Duodenal mucosa (tissue), 2 donors: ENCODE data around the gene GPR150.
"Not testable (repeated sequence)": the region's sequence is repeated elsewhere in the genome, so short reads cannot be mapped to it uniquely, and the experiment has no call there.

Experiments used
- H3K27ac ChIP-seq: one replicate; pipeline ENCODE4 v1.7.0; 2013; ENCODE audit warnings: low read depth, low read length
- H3K27me3 ChIP-seq, 2 donors: one replicate each; pipeline ENCODE4 v1.7.0; 2013; ENCODE audit warnings: low read length in 2 of 2, control low read depth in 1 of 2; ENCODE audit not compliant: insufficient read depth in 2 of 2, control insufficient read depth in 1 of 2
- H3K36me3 ChIP-seq, 2 donors: one replicate each; pipeline ENCODE4 v1.7.0; 2013; ENCODE audit warnings: low read length in 2 of 2, control low read depth in 1 of 2; ENCODE audit not compliant: insufficient read depth in 2 of 2, control insufficient read depth in 1 of 2
- H3K4me1 ChIP-seq, 2 donors: one replicate each; pipeline ENCODE4 v1.7.0; 2013; ENCODE audit warnings: low read length in 2 of 2, control low read depth in 1 of 2; ENCODE audit not compliant: insufficient read depth in 2 of 2, control insufficient read depth in 1 of 2
- H3K4me3 ChIP-seq, 2 donors: one replicate each; pipeline ENCODE4 v1.7.0; 2013; ENCODE audit warnings: low read length in 2 of 2, low read depth in 1 of 2
- H3K9ac ChIP-seq, 2 donors: one replicate each; pipeline ENCODE4 v1.7.0; 2013; ENCODE audit warnings: low read length in 2 of 2, low read depth in 1 of 2
- H3K9me3 ChIP-seq, 2 donors: one replicate each; pipeline ENCODE4 v1.7.0; 2013; ENCODE audit warnings: low read length in 2 of 2, control low read depth in 1 of 2; ENCODE audit not compliant: control insufficient read depth in 1 of 2

The GPR150 gene

GRCh38 chr5:95632942-95633341 lies 13.1 kb downstream of the GPR150 start:
- not testable (repeated sequence) for H3K4me3 ChIP-seq, H3K9me3 ChIP-seq, H3K27ac ChIP-seq, H3K9ac ChIP-seq, H3K36me3 ChIP-seq, H3K27me3 ChIP-seq, H3K4me1 ChIP-seq

GRCh38 chr5:95633671-95634070 lies 13.8 kb downstream of the GPR150 start:
- Histone ChIP-seq H3K27me3 (no peaks in the 10 kb centered on the region), H3K4me1 (peaks cover 0 to 5% of the 10 kb centered on the region in 2 donors), H3K27ac (no peak overlapping the region), H3K36me3 (no peaks in the 10 kb centered on the region), H3K4me3 (no peak overlapping the region), H3K9me3 (no peaks in the 10 kb centered on the region), H3K9ac (no peak overlapping the region)

GRCh38 chr5:95634081-95634480 lies 14.2 kb downstream of the GPR150 start:
- peaks cover 0 to 5% of the 10 kb centered on the region in 2 donors for H3K4me1 ChIP-seq
- no peaks in the 10 kb centered on the region for H3K27me3 ChIP-seq
- no peak overlapping the region for H3K9ac ChIP-seq
- H3K27ac ChIP-seq = no peak overlapping the region
- H3K9me3 ChIP-seq = no peaks in the 10 kb centered on the region
- H3K36me3 ChIP-seq = no peaks in the 10 kb centered on the region
- no peak overlapping the region for H3K4me3 ChIP-seq

GRCh38 chr5:95638632-95639031 lies 18.7 kb downstream of the GPR150 start:
- Histone ChIP-seq H3K4me3 (no peak overlapping the region), H3K27ac (no peak overlapping the region), H3K27me3 (no peaks in the 10 kb centered on the region), H3K4me1 (peaks cover 0 to 8% of the 10 kb centered on the region in 2 donors), H3K36me3 (no peaks in the 10 kb centered on the region), H3K9me3 (no peaks in the 10 kb centered on the region), H3K9ac (no peak overlapping the region)

GRCh38 chr5:95641741-95642220 lies 21.9 kb downstream of the GPR150 start:
- Histone ChIP-seq H3K9ac (no peak overlapping the region), H3K4me1 (peaks cover 0 to 12% of the 10 kb centered on the region in 2 donors), H3K27me3 (no peaks in the 10 kb centered on the region), H3K9me3 (no peaks in the 10 kb centered on the region), H3K4me3 (no peak overlapping the region), H3K36me3 (no peaks in the 10 kb centered on the region), H3K27ac (no peak overlapping the region)

- no peaks in the 10 kb centered on the region for H3K9me3 ChIP-seq
- no peak overlapping the region for H3K27ac ChIP-seq
- no peak overlapping the region for H3K9ac ChIP-seq
- no peaks in the 10 kb centered on the region for H3K27me3 ChIP-seq
- H3K4me3 ChIP-seq = no peak overlapping the region
- no peaks in the 10 kb centered on the region for H3K36me3 ChIP-seq
- peaks cover 10 to 18% of the 10 kb centered on the region in 2 donors for H3K4me1 ChIP-seq
Observed at GRCh38 chr5:95643152-95643551, 23.3 kb downstream of the GPR150 start.

- H3K27ac ChIP-seq = no peak overlapping the region
- no peak overlapping the region for H3K4me3 ChIP-seq
- no peaks in the 10 kb centered on the region for H3K9me3 ChIP-seq
- peaks cover 10 to 20% of the 10 kb centered on the region in 2 donors for H3K4me1 ChIP-seq
- H3K36me3 ChIP-seq = no peaks in the 10 kb centered on the region
- peak overlapping the region in 1 of 2 donors; percentile 13 for H3K9ac ChIP-seq
- H3K27me3 ChIP-seq = no peaks in the 10 kb centered on the region
Observed at GRCh38 chr5:95644351-95645042, 24.6 kb downstream of the GPR150 start.

- not testable (repeated sequence) for H3K9me3 ChIP-seq, H3K27ac ChIP-seq
Observed at GRCh38 chr5:95646226-95646568, 26.3 kb downstream of the GPR150 start.

GRCh38 chr5:95646569-95647431 lies 26.9 kb downstream of the GPR150 start, which contains the start of gene RFESD:
TSS of gene RFESD (plus strand) at chr5:95646777. CDS start at chr5:95652272, 5,495 bp downstream.
- Histone ChIP-seq H3K4me3 (peak within 1 kb of the TSS; percentile 69 to 82), H3K27me3 (no peaks in the 10 kb centered on the region), H3K9ac (peak within 1 kb of the TSS; percentile 72 to 85), H3K4me1 (peaks cover 10 to 16% of the 10 kb centered on the region in 2 donors), H3K9me3 (no peaks in the 10 kb centered on the region), H3K36me3 (no peaks in the 10 kb centered on the region), H3K27ac (peak within 1 kb of the TSS; percentile 92)

More at GRCh38 chr5:95646226-95646568, 26.3 kb downstream of the GPR150 start:
- not testable (repeated sequence) for H3K36me3 ChIP-seq, H3K27me3 ChIP-seq, H3K9ac ChIP-seq
- Histone ChIP-seq H3K4me1 (peaks cover 10 to 20% of the 10 kb centered on the region in 2 donors), H3K4me3 (peak overlapping the region; percentile 69 to 82)
